CD4-positive, CD25-positive, alpha-beta regulatory T cell (primary cell): ENCODE results near the gene RGL4. TPM values are rescaled to one million over a fixed set of nuclear protein-coding genes. Genes with fewer than 3 reads are reported as not detected.

Experiments
- ATAC-seq, 2 donors: fragments of 150-1000 bp; cut with Tn5 transposase; one replicate each; pipeline ENCODE4 v1.10.0; 2021; ENCODE audit warnings: low read depth in 2 of 2, moderate number of reproducible peaks in 2 of 2, moderate library complexity in 1 of 2
- DNase-seq, 3 donors: peaks; one replicate each; pipeline versions ENCODE4 v3.0.0 to v3.0.0-alpha.2; 2012 to 2022; ENCODE audit warnings: mixed read lengths in 1 of 3
- H3K27ac ChIP-seq: one replicate; pipeline ENCODE4 v1.7.0; 2013; ENCODE audit warnings: mild to moderate bottlenecking, low read length; ENCODE audit not compliant: insufficient read depth, poor library complexity, severe bottlenecking
- H3K27me3 ChIP-seq: one replicate; pipeline ENCODE4 v1.7.0; 2013; ENCODE audit warnings: low read length; ENCODE audit not compliant: control insufficient read depth, insufficient read depth
- H3K36me3 ChIP-seq: one replicate; pipeline ENCODE4 v1.7.0; 2013; ENCODE audit warnings: mild to moderate bottlenecking, low read length, moderate library complexity; ENCODE audit not compliant: control insufficient read depth, insufficient read depth
- H3K4me1 ChIP-seq: 2 replicates; pipeline ENCODE4 v1.7.0; 2013; ENCODE audit warnings: mild to moderate bottlenecking, low read length; ENCODE audit not compliant: insufficient read depth, control insufficient read depth, poor library complexity, severe bottlenecking
- H3K4me3 ChIP-seq: one replicate; pipeline ENCODE4 v1.7.0; 2013; ENCODE audit warnings: low read depth, mild to moderate bottlenecking, low read length, moderate library complexity
- H3K9me3 ChIP-seq, 2 experiments: 1 replicate in 1 of 2; 2 replicates in 1 of 2; pipeline ENCODE4 v1.7.0; 2013; ENCODE audit warnings: low read length in 2 of 2, mild to moderate bottlenecking in 1 of 2, moderate library complexity in 1 of 2; ENCODE audit not compliant: control insufficient read depth in 2 of 2
- H3K27ac Mint-ChIP-seq, 3 donors: one replicate each; pipeline ENCODE4 v1.8.0; 2020 to 2022; ENCODE audit warnings: mild to moderate bottlenecking in 3 of 3, mixed read lengths in 3 of 3, moderate library complexity in 2 of 3
- H3K27me3 Mint-ChIP-seq: one replicate; pipeline ENCODE4 v1.8.0; 2022; ENCODE audit warnings: mild to moderate bottlenecking, mixed read lengths
- H3K36me3 Mint-ChIP-seq: one replicate; pipeline ENCODE4 v1.8.0; 2020; ENCODE audit warnings: mixed read lengths
- H3K4me1 Mint-ChIP-seq, 4 donors: one replicate each; pipeline ENCODE4 v1.8.0; 2020 to 2022; ENCODE audit warnings: mixed read lengths in 4 of 4, mild to moderate bottlenecking in 1 of 4
- H3K4me3 Mint-ChIP-seq, 4 donors: one replicate each; pipeline ENCODE4 v1.8.0; 2020 to 2022; ENCODE audit warnings: mild to moderate bottlenecking in 4 of 4, mixed read lengths in 4 of 4, moderate library complexity in 3 of 4
- H3K9me3 Mint-ChIP-seq, 7 donors: one replicate each; pipeline ENCODE4 v1.8.0; 2020 to 2022; ENCODE audit warnings: mixed read lengths in 7 of 7, mild to moderate bottlenecking in 3 of 7, moderate library complexity in 2 of 7
- polyA plus RNA-seq, 4 donors: library from polyadenylated mRNA; unstranded; fragments of 300-500 nt; fragmentation: Illumina TruSeq; gene quantifications; one replicate each; pipeline ENCODE4 v1.2.3, GENCODE V29; 2021
- total RNA-seq: library from RNA; stranded (reverse); gene quantifications from one replicate; pipeline ENCODE4 v1.2.3, GENCODE V29; 2022

RGL4 gene
- total and polyA plus RNA-seq, 5 donors from 2014 or later: 22.1 to 85.0 (median 82.7) TPM

DNA sequence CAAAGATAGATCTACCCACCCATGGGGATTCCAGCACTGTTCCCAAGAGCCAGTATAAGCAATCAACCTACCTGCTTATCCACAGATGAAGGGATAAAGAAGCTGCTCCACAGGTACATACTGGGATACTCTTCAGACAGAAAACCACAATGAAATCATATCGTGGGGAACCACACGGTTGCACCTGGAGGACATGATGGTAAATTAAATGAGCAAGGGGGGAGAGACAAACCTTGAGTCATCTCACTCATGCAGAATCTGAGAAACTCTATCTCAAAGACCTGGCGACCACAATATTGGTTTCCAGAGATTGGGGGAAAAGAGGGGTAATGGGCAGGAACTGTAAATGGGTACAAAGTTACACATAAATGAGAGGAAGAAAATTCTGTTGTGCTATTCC is 14.5 kb downstream of the RGL4 start:
- peak overlapping the region; percentile 77 to 84 (median 78) for H3K27ac Mint-ChIP-seq
- peaks cover 34 to 84% (median 63%) of the 10 kb centered on the region in 4 donors for H3K4me1 Mint-ChIP-seq
- H3K27ac ChIP-seq: peak overlapping the region; percentile 62
- peak overlapping the region in 3 of 4 donors; percentile 59 to 85 (median 60) for H3K4me3 Mint-ChIP-seq
- ATAC-seq (peak; percentile 28 to 29), DNase-seq (peak in 1 of 3 donors; percentile 22)
- no peaks in the 10 kb centered on the region for H3K9me3 ChIP-seq
- H3K36me3 ChIP-seq: peaks cover 76% of the 10 kb centered on the region
- peaks cover 0 to 1% (median 0%) of the 10 kb centered on the region in 7 donors for H3K9me3 Mint-ChIP-seq
- no peaks in the 10 kb centered on the region for H3K27me3 Mint-ChIP-seq
- H3K36me3 Mint-ChIP-seq: peaks cover 87% of the 10 kb centered on the region
- peak overlapping the region; percentile 48 for H3K4me3 ChIP-seq
- H3K27me3 ChIP-seq: no peaks in the 10 kb centered on the region
- H3K4me1 ChIP-seq: peaks cover 18% of the 10 kb centered on the region

DNA sequence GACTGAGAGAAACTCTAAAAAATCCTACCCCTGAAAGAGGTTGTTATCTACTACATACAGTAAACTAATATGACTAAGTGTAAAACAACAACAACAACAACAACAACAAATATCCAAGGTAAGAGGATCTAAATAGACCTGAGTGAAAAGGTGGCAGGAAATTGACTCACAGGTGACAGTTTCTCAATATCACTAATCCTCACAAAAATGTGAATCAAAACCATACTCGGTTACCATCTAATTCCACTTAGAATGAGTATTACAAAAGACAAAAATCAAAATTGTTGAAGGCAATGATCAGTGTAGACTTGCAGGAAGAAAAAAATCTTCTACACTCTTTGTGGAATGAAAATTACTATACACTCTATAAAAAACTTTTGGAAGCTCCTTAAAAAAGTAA is 17.5 kb downstream of the RGL4 start:
- Mint-ChIP-seq H3K4me1 (peaks cover 27 to 59% (median 50%) of the 10 kb centered on the region in 4 donors), H3K9me3 (peaks cover 0 to 1% (median 0%) of the 10 kb centered on the region in 7 donors), H3K4me3 (peak overlapping the region in 1 of 4 donors; percentile 44), H3K27me3 (no peaks in the 10 kb centered on the region), H3K27ac (peak overlapping the region in 2 of 3 donors; percentile 9 to 22), H3K36me3 (peaks cover 78% of the 10 kb centered on the region)
- DNase-seq (peak in 1 of 3 donors; percentile 40), ATAC-seq (no peak)
- Histone ChIP-seq H3K9me3 (no peaks in the 10 kb centered on the region), H3K27ac (no peak overlapping the region), H3K4me1 (peaks cover 18% of the 10 kb centered on the region), H3K36me3 (peaks cover 69% of the 10 kb centered on the region), H3K27me3 (no peaks in the 10 kb centered on the region), H3K4me3 (no peak overlapping the region)

DNA sequence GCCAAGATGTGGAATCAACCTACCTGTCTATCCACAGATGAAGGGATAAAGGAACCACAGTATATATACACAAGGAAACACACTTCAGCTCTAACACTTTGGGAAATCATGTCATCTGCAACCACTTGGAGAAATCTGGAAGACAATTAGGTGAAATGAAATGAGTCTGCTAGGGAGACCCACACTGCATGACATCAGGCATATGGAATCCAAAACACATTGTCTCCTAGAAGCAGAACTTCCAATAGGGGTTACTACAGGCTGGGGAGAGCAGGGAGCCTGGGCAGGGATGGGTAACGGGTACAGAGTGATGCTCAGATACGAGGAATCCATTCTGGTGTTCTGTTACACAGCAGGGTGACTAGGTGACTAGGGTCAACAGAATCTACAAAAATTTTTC is 18.3 kb downstream of the RGL4 start:
- Mint-ChIP-seq H3K4me3 (peak overlapping the region in 1 of 4 donors; percentile 45), H3K36me3 (peaks cover 75% of the 10 kb centered on the region), H3K9me3 (peaks cover 0 to 2% (median 0%) of the 10 kb centered on the region in 7 donors), H3K4me1 (peaks cover 27 to 53% (median 48%) of the 10 kb centered on the region in 4 donors), H3K27me3 (no peaks in the 10 kb centered on the region), H3K27ac (peak overlapping the region in 1 of 3 donors; percentile 59)
- no peaks in the 10 kb centered on the region for H3K27me3 ChIP-seq
- H3K9me3 ChIP-seq: no peaks in the 10 kb centered on the region
- no peak overlapping the region for H3K4me3 ChIP-seq
- H3K27ac ChIP-seq: no peak overlapping the region
- no peak for DNase-seq
- peaks cover 75% of the 10 kb centered on the region for H3K36me3 ChIP-seq
- peaks cover 18% of the 10 kb centered on the region for H3K4me1 ChIP-seq
- ATAC-seq: no peak

DNA sequence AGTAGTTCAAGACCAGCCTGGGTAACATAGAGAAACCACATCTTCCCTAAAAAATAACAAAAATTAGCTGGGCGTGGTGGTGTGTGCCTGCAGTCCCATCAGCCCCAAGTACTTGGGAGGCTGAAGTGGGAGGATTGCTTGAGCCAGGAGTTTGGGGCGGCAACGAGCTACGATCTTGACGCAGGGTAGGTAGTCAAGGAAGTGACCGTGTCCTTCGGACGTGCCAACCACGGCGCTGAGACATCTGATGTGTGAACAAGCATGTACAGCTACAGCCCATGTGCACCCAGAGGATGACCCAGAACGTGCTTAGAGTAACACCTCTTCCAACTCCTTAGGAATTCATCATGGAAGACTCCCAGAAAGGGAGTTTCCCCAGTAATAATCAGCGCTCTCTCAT is 21.4 kb downstream of the RGL4 start:
- H3K36me3 ChIP-seq: peaks cover 64% of the 10 kb centered on the region
- H3K9me3 ChIP-seq: no peaks in the 10 kb centered on the region
- peaks cover 12 to 44% (median 28%) of the 10 kb centered on the region in 4 donors for H3K4me1 Mint-ChIP-seq
- H3K4me3 Mint-ChIP-seq: no peak overlapping the region
- H3K27ac ChIP-seq: no peak overlapping the region
- H3K36me3 Mint-ChIP-seq: peaks cover 52% of the 10 kb centered on the region
- no peak overlapping the region for H3K4me3 ChIP-seq
- H3K9me3 Mint-ChIP-seq: peaks cover 0 to 2% (median 0%) of the 10 kb centered on the region in 7 donors
- no peaks in the 10 kb centered on the region for H3K27me3 Mint-ChIP-seq
- ATAC-seq (no peak), DNase-seq (no peak)
- H3K27ac Mint-ChIP-seq: no peak overlapping the region
- peaks cover 15% of the 10 kb centered on the region for H3K4me1 ChIP-seq
- no peaks in the 10 kb centered on the region for H3K27me3 ChIP-seq

DNA sequence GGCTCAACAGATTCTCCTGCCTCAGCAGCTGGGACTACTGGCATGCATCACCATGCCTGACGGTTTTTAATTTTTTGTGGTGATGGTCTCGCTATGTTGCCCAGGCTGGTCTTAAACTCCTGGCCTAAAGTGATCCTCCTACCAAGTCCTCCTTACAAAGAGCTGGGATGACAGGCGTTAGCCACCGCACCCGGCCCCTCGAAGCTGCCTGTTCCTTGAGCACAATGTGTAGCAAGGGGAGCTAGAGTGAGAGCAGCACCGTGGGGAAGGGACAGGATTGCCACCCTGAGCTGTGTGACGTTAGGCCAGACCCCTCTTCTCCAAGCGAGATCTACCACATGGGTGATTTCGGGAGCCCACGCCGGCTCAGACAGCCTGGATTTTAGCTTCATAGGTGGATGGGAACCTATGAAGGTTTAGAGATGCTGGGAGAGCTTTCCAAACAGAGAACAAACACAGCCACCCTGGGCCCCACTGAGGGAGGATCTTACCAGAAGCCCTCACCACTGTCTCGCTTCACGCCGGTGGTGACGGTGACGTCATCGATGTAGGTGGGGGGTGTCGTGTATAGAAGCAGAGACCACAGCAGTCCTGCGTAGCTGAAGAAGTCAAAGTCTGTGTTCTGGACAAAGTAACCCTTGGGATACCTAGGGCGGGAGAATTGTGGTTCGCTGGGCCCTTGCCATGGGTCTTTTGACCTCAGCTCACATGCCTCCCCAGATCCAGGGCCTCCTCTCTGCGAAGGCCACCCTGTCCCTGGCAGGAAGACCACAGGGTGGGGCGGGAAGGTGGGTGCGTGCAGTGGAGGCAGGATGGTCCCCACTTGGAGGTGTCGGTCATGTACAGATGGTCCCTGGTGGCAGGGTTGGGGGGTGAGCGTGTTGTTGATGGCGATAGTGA is 23.1 kb downstream of the RGL4 start:
- peak overlapping the region in 3 of 4 donors; percentile 55 to 89 (median 82) for H3K4me3 Mint-ChIP-seq
- peaks cover 0 to 2% (median 0%) of the 10 kb centered on the region in 7 donors for H3K9me3 Mint-ChIP-seq
- H3K27me3 Mint-ChIP-seq: no peaks in the 10 kb centered on the region
- peaks cover 38% of the 10 kb centered on the region for H3K36me3 Mint-ChIP-seq
- peaks cover 16% of the 10 kb centered on the region for H3K4me1 ChIP-seq
- H3K4me1 Mint-ChIP-seq: peaks cover 8 to 41% (median 16%) of the 10 kb centered on the region in 4 donors
- H3K4me3 ChIP-seq: no peak overlapping the region
- peak overlapping the region in 1 of 3 donors; percentile 58 for H3K27ac Mint-ChIP-seq
- no peak overlapping the region for H3K27ac ChIP-seq
- no peaks in the 10 kb centered on the region for H3K27me3 ChIP-seq
- no peaks in the 10 kb centered on the region for H3K9me3 ChIP-seq
- ATAC-seq (no peak), DNase-seq (no peak)
- peaks cover 48% of the 10 kb centered on the region for H3K36me3 ChIP-seq

DNA sequence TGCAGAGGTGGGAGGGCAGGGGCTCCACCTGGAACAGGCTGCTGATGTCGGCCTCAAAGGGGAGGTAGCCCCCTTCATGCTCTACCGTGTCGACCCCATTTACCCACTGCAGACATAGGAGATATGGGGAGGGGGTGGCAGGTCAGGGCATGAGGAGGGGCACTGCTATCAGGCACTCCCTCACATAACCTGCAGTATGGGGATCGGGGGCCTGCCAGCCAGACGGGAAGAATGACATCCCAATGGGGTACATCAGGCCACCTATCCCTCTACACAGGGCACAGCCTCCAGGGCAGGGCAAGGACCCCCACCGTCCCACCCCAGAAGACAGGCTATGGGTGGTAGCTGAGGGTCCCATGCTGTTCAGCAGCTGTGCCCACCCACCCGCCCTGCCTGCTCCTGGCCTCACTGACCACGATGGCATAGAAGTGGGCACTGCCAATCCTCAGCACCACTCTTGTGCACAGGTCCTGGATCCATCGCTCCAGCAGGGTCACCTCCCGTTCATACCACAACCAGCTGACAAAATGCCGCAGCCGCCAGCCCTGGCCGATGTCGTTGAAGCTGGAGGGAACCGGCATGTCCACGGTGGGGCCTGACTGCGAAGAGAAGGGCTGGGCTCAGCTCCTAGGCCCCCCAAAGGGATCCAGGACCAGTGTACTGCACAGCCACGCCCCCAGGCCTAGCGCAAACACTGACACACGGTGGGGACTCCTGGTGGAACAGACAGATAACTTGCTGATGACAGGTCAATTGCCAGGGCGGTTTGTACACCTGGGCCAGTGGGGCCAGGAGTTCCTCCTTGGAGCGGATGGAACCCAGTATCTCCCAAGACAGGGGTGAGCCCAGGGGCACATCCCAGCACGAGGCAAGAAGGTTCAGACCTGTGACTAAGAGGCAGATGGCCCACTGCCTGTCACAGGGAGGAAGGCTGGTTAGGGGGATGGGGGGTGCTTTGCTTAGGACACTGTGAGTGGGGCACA is 24.1 kb downstream of the RGL4 start:
- ATAC-seq: no peak
- Histone ChIP-seq H3K36me3 (peaks cover 38% of the 10 kb centered on the region), H3K9me3 (no peaks in the 10 kb centered on the region), H3K27ac (no peak overlapping the region), H3K27me3 (no peaks in the 10 kb centered on the region), H3K4me1 (peaks cover 16% of the 10 kb centered on the region), H3K4me3 (no peak overlapping the region)
- Mint-ChIP-seq H3K27me3 (no peaks in the 10 kb centered on the region), H3K36me3 (peaks cover 28% of the 10 kb centered on the region), H3K4me3 (peak overlapping the region; percentile 54 to 87 (median 84)), H3K9me3 (peaks cover 0 to 2% (median 0%) of the 10 kb centered on the region in 7 donors), H3K4me1 (peaks cover 6 to 37% (median 12%) of the 10 kb centered on the region in 4 donors), H3K27ac (peak overlapping the region in 2 of 3 donors; percentile 76 to 82)
- no peak for DNase-seq

DNA sequence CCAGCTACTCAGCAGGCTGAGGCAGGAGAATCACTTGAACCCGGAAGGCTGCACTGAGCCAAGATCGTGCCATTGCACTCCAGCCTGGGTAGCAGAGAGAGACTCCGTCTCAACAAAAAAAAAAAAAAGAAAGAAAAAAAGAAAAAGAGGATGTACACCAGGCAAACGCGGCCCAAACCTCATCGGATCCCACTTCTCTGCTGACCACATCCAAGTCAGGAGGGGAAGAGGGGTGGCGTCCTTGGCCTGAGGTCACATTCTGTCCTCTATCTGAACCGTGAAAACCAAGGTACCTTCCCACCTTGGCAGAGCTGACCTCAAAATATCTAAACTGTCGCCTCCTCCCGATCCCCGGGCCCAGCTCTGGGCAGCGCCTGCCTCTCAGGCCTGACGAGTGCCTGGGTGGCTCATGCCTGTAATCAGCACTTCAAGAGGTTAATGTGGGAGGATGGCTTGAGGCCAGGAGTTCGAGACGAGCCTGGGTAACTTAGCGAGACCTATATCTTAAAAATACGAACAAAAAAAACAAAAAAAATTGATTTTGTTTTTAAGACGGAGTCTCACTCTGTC is 25.1 kb downstream of the RGL4 start:
- Mint-ChIP-seq H3K4me1 (peaks cover 0 to 30% (median 10%) of the 10 kb centered on the region in 4 donors), H3K27ac (peak overlapping the region in 2 of 3 donors; percentile 76 to 82), H3K4me3 (peak overlapping the region; percentile 52 to 87 (median 84)), H3K36me3 (peaks cover 20% of the 10 kb centered on the region), H3K27me3 (no peaks in the 10 kb centered on the region), H3K9me3 (peaks cover 0 to 2% (median 0%) of the 10 kb centered on the region in 7 donors)
- ATAC-seq (no peak), DNase-seq (no peak)
- Histone ChIP-seq H3K27ac (no peak overlapping the region), H3K9me3 (no peaks in the 10 kb centered on the region), H3K36me3 (peaks cover 28% of the 10 kb centered on the region), H3K27me3 (no peaks in the 10 kb centered on the region), H3K4me3 (peak overlapping the region; percentile 51), H3K4me1 (peaks cover 16% of the 10 kb centered on the region)
